ENCODE results near the gene ASCL2. TPM values are rescaled to one million over a fixed set of nuclear protein-coding genes. Genes with fewer than 3 reads are reported as not detected.
A peak's percentile ranks its signal among the peaks of the same experiment; 100 is the strongest.

ASCL2 gene, protein sequence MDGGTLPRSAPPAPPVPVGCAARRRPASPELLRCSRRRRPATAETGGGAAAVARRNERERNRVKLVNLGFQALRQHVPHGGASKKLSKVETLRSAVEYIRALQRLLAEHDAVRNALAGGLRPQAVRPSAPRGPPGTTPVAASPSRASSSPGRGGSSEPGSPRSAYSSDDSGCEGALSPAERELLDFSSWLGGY
- 15.8 TPM for polyA plus RNA-seq
- long read RNA-seq, donor 1, transcript ASCL2-201 (2 exons, 1,852 nt) = major isoform, 13 of 21 reads
- long read RNA-seq, donor 1, partial matches to known transcripts = 8 of 21 reads
- long read RNA-seq, donor 1, other reads (novel, unspliced or antisense) = 0 of 21 reads
- long read RNA-seq, donor 2, transcript ASCL2-201 (2 exons, 1,852 nt) = major isoform, 33 of 33 reads
- long read RNA-seq, donor 2, partial matches to known transcripts = 0 of 33 reads
- long read RNA-seq, donor 2, other reads (novel, unspliced or antisense) = 0 of 33 reads
- long read RNA-seq, donor 3 = 0 reads
- long read RNA-seq, donor 4, partial matches to known transcripts = 0 of 4 reads
- long read RNA-seq, donor 4, other reads (novel, unspliced or antisense) = 0 of 4 reads
- long read RNA-seq, donor 5, transcript ASCL2-201 (2 exons, 1,852 nt) = major isoform, 8 of 8 reads
- long read RNA-seq, donor 5, partial matches to known transcripts = 0 of 8 reads
- long read RNA-seq, donor 5, other reads (novel, unspliced or antisense) = 0 of 8 reads
- long read RNA-seq, donor 6, transcript ASCL2-201 (2 exons, 1,852 nt) = major isoform, 31 of 31 reads
- long read RNA-seq, donor 6, partial matches to known transcripts = 0 of 31 reads
- long read RNA-seq, donor 6, other reads (novel, unspliced or antisense) = 0 of 31 reads
- long read RNA-seq, donor 7, partial matches to known transcripts = 0 of 3 reads
- long read RNA-seq, donor 7, other reads (novel, unspliced or antisense) = 0 of 3 reads
- long read RNA-seq, donor 8, transcript ASCL2-201 (2 exons, 1,852 nt) = major isoform, 38 of 964 reads
- long read RNA-seq, donor 8, partial matches to known transcripts = 917 of 964 reads
- long read RNA-seq, donor 8, other reads (novel, unspliced or antisense) = 9 of 964 reads
- long read RNA-seq, donor 9, transcript ASCL2-201 (2 exons, 1,852 nt) = major isoform, 14 of 14 reads
- long read RNA-seq, donor 9, partial matches to known transcripts = 0 of 14 reads
- long read RNA-seq, donor 9, other reads (novel, unspliced or antisense) = 0 of 14 reads
- long read RNA-seq, donor 10, transcript ASCL2-201 (2 exons, 1,852 nt) = major isoform, 22 of 41 reads
- long read RNA-seq, donor 10, partial matches to known transcripts = 19 of 41 reads
- long read RNA-seq, donor 10, other reads (novel, unspliced or antisense) = 0 of 41 reads
- long read RNA-seq, donor 11, transcript ASCL2-201 (2 exons, 1,852 nt) = major isoform, 23 of 39 reads
- long read RNA-seq, donor 11, partial matches to known transcripts = 16 of 39 reads
- long read RNA-seq, donor 11, other reads (novel, unspliced or antisense) = 0 of 39 reads

GRCh38 chr11:2270322-2271076 lies at the start of gene ASCL2:
TSS of gene ASCL2 (minus strand) at chr11:2270588. CDS start at chr11:2270332, 256 bp downstream.
- DNase-seq = peak in 1 of 2 donors; percentile 68
- peaks cover 41% of the 10 kb centered on the region for H3K27me3 ChIP-seq (ENCODE audit: control insufficient read depth, insufficient read depth, low read length)
- WGBS (ENCODE audit: insufficient coverage, low lambda C conversion rate) = no CpG with 5 or more reads among the region's 89 CpGs
- H3K4me1 ChIP-seq (ENCODE audit: control insufficient read depth, insufficient read depth, low read length) = peaks cover 28% of the 10 kb centered on the region
- peaks cover 17% of the 10 kb centered on the region for H3K36me3 ChIP-seq (ENCODE audit: control insufficient read depth, insufficient read depth, low read length)
- peak within 1 kb of the TSS; percentile 70 for H3K27ac ChIP-seq (ENCODE audit: low read length)
- H3K9me3 ChIP-seq (ENCODE audit: control insufficient read depth, low read depth, low read length) = peaks cover 10% of the 10 kb centered on the region
- peak within 1 kb of the TSS; percentile 54 for H3K4me3 ChIP-seq (ENCODE audit: low read length)

DNA sequence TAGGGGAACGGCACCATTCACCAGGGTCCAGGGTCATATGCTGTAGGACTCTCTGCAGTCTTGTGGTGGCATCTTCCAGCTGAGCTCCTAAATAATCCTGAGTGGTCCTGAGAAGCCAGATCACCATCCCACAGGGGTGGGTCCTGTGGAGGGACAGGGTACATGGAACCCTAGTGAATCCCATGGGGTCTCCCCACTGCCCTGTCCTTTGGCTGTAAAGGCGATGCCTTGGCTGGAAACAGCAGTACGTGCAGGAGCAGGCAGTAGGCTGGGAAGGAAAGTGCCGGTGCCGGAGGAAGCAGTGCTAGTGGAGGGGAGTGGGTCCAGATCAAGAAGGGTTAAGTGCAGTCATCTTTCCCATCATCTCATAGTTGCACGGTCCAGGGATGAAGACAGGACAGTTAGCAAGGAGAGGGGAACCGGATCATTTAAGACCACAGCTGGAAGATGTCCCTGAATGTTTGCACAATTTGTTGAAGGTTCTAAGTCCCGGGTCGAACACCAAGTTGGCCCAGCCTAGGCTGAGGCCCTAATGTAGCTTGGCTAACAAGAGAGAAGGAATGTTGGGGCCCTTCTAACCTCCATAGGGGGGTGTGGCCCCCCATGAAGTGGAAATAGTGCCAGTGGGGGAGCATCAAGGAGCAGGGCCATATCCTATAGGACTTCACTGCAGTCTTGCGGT lies 49.5 kb upstream of the ASCL2 start:
- Histone ChIP-seq H3K9me3 (ENCODE audit: control insufficient read depth, low read depth, low read length) (peaks cover 11% of the 10 kb centered on the region), H3K4me3 (ENCODE audit: low read length) (no peak overlapping the region), H3K4me1 (ENCODE audit: control insufficient read depth, insufficient read depth, low read length) (no peaks in the 10 kb centered on the region), H3K27me3 (ENCODE audit: control insufficient read depth, insufficient read depth, low read length) (no peaks in the 10 kb centered on the region), H3K27ac (ENCODE audit: low read length) (no peak overlapping the region), H3K36me3 (ENCODE audit: control insufficient read depth, insufficient read depth, low read length) (no peaks in the 10 kb centered on the region)
- no CpG with 5 or more reads among the region's 10 CpGs for WGBS (ENCODE audit: insufficient coverage, low lambda C conversion rate)
- DNase-seq = no peak

DNA sequence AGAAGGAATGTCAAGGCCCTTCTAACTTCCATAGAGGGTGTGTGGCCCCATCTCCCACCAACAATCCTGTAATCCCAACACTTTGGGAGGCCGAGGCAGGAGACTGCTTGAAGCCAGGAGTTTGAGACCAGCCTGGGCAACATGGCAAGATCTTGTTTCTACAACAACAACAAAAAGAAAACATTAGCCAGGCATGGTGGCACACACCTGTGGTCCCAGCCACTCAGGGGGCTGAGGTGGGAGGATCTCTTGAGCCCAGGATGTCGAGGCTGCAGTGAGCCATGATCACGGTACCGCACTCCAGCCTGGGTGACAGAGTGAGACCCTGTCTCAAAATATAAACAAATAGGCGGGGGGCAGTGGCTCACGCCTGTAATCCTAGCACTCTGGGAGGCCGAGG lies 48.3 kb upstream of the ASCL2 start:
- peaks cover 11% of the 10 kb centered on the region for H3K9me3 ChIP-seq (ENCODE audit: control insufficient read depth, low read depth, low read length)
- DNase-seq = no peak
- H3K27ac ChIP-seq (ENCODE audit: low read length) = no peak overlapping the region
- H3K36me3 ChIP-seq (ENCODE audit: control insufficient read depth, insufficient read depth, low read length) = no peaks in the 10 kb centered on the region
- peaks cover 7% of the 10 kb centered on the region for H3K4me1 ChIP-seq (ENCODE audit: control insufficient read depth, insufficient read depth, low read length)
- WGBS (ENCODE audit: insufficient coverage, low lambda C conversion rate) = 83% methylated on average over 1 of the region's 7 CpGs
- H3K4me3 ChIP-seq (ENCODE audit: low read length) = no peak overlapping the region
- H3K27me3 ChIP-seq (ENCODE audit: control insufficient read depth, insufficient read depth, low read length) = no peaks in the 10 kb centered on the region

GRCh38 chr11:2318123-2318522 lies 47.7 kb upstream of the ASCL2 start:
- no peak for DNase-seq

DNA sequence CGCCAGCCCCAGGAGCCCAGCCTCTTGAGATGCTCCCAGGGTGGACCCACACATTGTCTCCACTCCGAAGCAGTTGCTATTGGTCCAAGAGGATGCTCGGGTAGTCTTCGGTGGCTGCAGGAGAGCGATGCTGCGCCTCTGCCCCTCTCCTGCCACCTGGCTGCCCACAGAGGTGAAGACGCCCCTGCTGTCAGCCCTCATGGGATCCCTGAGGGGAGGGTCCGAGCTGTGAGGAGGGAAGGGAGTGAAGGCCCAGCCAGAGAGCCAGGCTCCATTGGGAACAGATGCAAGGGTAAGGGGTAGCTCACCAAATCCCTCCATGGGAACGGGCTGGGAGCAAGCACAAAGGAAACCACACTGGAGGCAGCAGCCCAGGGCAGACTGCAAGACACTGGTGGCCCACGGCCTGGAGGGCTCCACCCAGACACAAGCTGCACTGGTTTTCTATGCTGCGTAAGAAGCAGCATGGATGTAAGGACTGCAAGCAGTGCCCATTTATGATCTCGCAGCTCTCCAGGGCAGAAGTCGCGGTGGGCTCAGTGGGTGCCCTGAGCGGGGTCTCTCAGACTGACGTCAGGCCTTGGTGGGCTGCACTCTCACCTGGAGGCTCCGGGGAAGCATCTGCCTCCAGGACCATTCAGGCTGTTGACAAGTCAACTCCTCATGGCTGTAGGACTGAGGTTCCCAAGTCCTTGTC lies 47.1 kb upstream of the ASCL2 start:
- no peaks in the 10 kb centered on the region for H3K36me3 ChIP-seq (ENCODE audit: control insufficient read depth, insufficient read depth, low read length)
- H3K27me3 ChIP-seq (ENCODE audit: control insufficient read depth, insufficient read depth, low read length) = no peaks in the 10 kb centered on the region
- peaks cover 7% of the 10 kb centered on the region for H3K4me1 ChIP-seq (ENCODE audit: control insufficient read depth, insufficient read depth, low read length)
- no peak for DNase-seq
- H3K4me3 ChIP-seq (ENCODE audit: low read length) = no peak overlapping the region
- no peak overlapping the region for H3K27ac ChIP-seq (ENCODE audit: low read length)
- H3K9me3 ChIP-seq (ENCODE audit: control insufficient read depth, low read depth, low read length) = peaks cover 11% of the 10 kb centered on the region
- no CpG with 5 or more reads among the region's 17 CpGs for WGBS (ENCODE audit: insufficient coverage, low lambda C conversion rate)

More at GRCh38 chr11:2318123-2318522, 47.7 kb upstream of the ASCL2 start:
- Histone ChIP-seq H3K27me3 (ENCODE audit: control insufficient read depth, insufficient read depth, low read length) (no peaks in the 10 kb centered on the region), H3K4me3 (ENCODE audit: low read length) (no peak overlapping the region), H3K27ac (ENCODE audit: low read length) (no peak overlapping the region), H3K36me3 (ENCODE audit: control insufficient read depth, insufficient read depth, low read length) (no peaks in the 10 kb centered on the region), H3K9me3 (ENCODE audit: control insufficient read depth, low read depth, low read length) (peaks cover 11% of the 10 kb centered on the region), H3K4me1 (ENCODE audit: control insufficient read depth, insufficient read depth, low read length) (peaks cover 7% of the 10 kb centered on the region)
- WGBS (ENCODE audit: insufficient coverage, low lambda C conversion rate) = no CpG with 5 or more reads among the region's 4 CpGs

GRCh38 chr11:2316963-2317244 lies 46.5 kb upstream of the ASCL2 start:
- Histone ChIP-seq H3K4me3 (ENCODE audit: low read length) (no peak overlapping the region), H3K4me1 (ENCODE audit: control insufficient read depth, insufficient read depth, low read length) (peaks cover 10% of the 10 kb centered on the region), H3K27ac (ENCODE audit: low read length) (no peak overlapping the region), H3K9me3 (ENCODE audit: control insufficient read depth, low read depth, low read length) (peaks cover 11% of the 10 kb centered on the region), H3K27me3 (ENCODE audit: control insufficient read depth, insufficient read depth, low read length) (no peaks in the 10 kb centered on the region), H3K36me3 (ENCODE audit: control insufficient read depth, insufficient read depth, low read length) (no peaks in the 10 kb centered on the region)
- no CpG with 5 or more reads among the region's 3 CpGs for WGBS (ENCODE audit: insufficient coverage, low lambda C conversion rate)
- no peak for DNase-seq

DNA sequence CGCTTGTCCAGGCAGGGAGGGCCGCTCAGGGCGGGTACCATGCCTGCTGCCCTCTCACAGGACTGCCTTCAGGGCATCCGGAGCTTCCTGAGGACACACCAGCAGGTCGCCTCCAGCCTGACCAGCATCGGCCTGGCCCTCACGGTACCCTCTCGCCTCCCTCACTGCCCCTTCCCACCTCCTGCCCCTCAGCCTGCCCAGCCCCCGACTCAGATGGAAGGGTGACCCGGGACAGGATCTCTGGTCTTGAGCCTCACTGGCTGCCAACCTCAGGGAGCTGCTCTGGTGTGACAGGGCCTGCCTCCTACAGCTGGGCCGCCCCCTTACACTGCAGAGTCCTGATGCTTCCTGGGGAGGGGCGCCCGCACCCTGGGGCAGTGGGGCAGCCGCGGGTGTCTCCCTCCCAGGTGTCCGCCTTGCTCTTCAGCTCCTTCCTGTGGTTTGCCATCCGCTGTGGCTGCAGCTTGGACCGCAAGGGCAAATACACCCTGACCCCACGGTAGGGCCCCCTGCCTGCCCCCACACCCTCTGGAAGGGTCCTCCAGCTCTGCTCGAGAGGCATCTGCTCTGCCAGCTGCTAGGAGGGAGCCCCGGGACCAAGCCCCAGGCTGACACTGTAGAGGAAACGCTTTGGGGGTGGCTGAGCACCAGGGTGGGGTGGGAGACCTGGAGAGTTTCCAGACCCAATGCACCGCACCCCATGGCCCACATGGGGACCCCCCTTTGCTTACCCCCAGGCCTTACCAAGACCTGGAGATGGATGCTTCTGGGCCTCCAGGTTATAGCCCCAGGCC lies 46.0 kb upstream of the ASCL2 start:
- DNase-seq = no peak
- no peak overlapping the region for H3K27ac ChIP-seq (ENCODE audit: low read length)
- no CpG with 5 or more reads among the region's 23 CpGs for WGBS (ENCODE audit: insufficient coverage, low lambda C conversion rate)

GRCh38 chr11:2315395-2316168 lies 45.2 kb upstream of the ASCL2 start:
- DNase-seq = no peak
- H3K27ac ChIP-seq (ENCODE audit: low read length) = peak overlapping the region; percentile 5
- H3K27me3 ChIP-seq (ENCODE audit: control insufficient read depth, insufficient read depth, low read length) = no peaks in the 10 kb centered on the region
- peaks cover 10% of the 10 kb centered on the region for H3K4me1 ChIP-seq (ENCODE audit: control insufficient read depth, insufficient read depth, low read length)
- peaks cover 11% of the 10 kb centered on the region for H3K9me3 ChIP-seq (ENCODE audit: control insufficient read depth, low read depth, low read length)
- H3K4me3 ChIP-seq (ENCODE audit: low read length) = no peak overlapping the region
- no CpG with 5 or more reads among the region's 25 CpGs for WGBS (ENCODE audit: insufficient coverage, low lambda C conversion rate)
- no peaks in the 10 kb centered on the region for H3K36me3 ChIP-seq (ENCODE audit: control insufficient read depth, insufficient read depth, low read length)

More for the DNA sequence above, 46.0 kb upstream of the ASCL2 start:
- H3K4me3 ChIP-seq (ENCODE audit: low read length) = no peak overlapping the region
- H3K9me3 ChIP-seq (ENCODE audit: control insufficient read depth, low read depth, low read length) = peaks cover 11% of the 10 kb centered on the region
- H3K36me3 ChIP-seq (ENCODE audit: control insufficient read depth, insufficient read depth, low read length) = no peaks in the 10 kb centered on the region
- H3K4me1 ChIP-seq (ENCODE audit: control insufficient read depth, insufficient read depth, low read length) = peaks cover 10% of the 10 kb centered on the region
- no peaks in the 10 kb centered on the region for H3K27me3 ChIP-seq (ENCODE audit: control insufficient read depth, insufficient read depth, low read length)

Measured in large intestine (tissue), 12 donors.